Panc1 (cell line): ENCODE results near the gene EPN2.

Source experiments
- SIN3A ChIP-seq: IDR thresholded peaks from 2 replicates; pipeline ENCODE4 v1.6.1; 2012; ENCODE audit warnings: low read depth, mild to moderate bottlenecking, low read length, moderate library complexity, borderline replicate concordance; ENCODE audit not compliant: insufficient read depth
- TF ChIP-seq, protein P1 (sequence below): fragments of 450-650 bp; IDR thresholded peaks from 2 replicates; pipeline ENCODE4 v1.5.1; 2017; ENCODE audit warnings: mild to moderate bottlenecking
- TF ChIP-seq, protein P2 (sequence below), 2 experiments: IDR thresholded peaks; 2 replicates each; pipeline ENCODE4 v1.6.1; 2011 to 2012; ENCODE audit warnings: low read depth in 2 of 2, control low read depth in 1 of 2, low read length in 1 of 2, mild to moderate bottlenecking in 1 of 2, moderate library complexity in 1 of 2; ENCODE audit not compliant: insufficient read depth in 1 of 2

DNA sequence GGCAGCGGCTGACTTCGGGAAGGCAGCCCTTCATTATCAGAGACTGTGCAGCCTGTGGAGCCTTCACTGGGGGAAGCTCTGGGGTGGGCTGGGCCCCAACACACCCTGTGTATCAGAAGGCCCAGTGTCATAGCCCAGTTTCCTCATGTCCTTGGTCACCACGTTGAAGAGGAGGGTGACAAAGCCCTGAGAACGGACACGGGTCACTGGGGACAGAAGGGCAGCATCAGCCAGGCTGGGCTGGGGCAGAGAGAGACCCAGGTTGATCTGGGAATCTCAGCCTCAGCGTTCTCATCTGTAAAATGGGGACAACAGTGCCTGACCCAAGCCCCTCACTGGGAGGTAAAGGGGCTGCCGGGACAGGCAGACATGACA lies 106.1 kb downstream of the EPN2 start:
- TF ChIP-seq, protein P1, sequence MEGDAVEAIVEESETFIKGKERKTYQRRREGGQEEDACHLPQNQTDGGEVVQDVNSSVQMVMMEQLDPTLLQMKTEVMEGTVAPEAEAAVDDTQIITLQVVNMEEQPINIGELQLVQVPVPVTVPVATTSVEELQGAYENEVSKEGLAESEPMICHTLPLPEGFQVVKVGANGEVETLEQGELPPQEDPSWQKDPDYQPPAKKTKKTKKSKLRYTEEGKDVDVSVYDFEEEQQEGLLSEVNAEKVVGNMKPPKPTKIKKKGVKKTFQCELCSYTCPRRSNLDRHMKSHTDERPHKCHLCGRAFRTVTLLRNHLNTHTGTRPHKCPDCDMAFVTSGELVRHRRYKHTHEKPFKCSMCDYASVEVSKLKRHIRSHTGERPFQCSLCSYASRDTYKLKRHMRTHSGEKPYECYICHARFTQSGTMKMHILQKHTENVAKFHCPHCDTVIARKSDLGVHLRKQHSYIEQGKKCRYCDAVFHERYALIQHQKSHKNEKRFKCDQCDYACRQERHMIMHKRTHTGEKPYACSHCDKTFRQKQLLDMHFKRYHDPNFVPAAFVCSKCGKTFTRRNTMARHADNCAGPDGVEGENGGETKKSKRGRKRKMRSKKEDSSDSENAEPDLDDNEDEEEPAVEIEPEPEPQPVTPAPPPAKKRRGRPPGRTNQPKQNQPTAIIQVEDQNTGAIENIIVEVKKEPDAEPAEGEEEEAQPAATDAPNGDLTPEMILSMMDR: no peak
- TF ChIP-seq, protein P2, sequence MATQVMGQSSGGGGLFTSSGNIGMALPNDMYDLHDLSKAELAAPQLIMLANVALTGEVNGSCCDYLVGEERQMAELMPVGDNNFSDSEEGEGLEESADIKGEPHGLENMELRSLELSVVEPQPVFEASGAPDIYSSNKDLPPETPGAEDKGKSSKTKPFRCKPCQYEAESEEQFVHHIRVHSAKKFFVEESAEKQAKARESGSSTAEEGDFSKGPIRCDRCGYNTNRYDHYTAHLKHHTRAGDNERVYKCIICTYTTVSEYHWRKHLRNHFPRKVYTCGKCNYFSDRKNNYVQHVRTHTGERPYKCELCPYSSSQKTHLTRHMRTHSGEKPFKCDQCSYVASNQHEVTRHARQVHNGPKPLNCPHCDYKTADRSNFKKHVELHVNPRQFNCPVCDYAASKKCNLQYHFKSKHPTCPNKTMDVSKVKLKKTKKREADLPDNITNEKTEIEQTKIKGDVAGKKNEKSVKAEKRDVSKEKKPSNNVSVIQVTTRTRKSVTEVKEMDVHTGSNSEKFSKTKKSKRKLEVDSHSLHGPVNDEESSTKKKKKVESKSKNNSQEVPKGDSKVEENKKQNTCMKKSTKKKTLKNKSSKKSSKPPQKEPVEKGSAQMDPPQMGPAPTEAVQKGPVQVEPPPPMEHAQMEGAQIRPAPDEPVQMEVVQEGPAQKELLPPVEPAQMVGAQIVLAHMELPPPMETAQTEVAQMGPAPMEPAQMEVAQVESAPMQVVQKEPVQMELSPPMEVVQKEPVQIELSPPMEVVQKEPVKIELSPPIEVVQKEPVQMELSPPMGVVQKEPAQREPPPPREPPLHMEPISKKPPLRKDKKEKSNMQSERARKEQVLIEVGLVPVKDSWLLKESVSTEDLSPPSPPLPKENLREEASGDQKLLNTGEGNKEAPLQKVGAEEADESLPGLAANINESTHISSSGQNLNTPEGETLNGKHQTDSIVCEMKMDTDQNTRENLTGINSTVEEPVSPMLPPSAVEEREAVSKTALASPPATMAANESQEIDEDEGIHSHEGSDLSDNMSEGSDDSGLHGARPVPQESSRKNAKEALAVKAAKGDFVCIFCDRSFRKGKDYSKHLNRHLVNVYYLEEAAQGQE (IDR thresholded peaks at IDR 0.05; ENCODE audit: insufficient read depth in 1 of 2, low read depth in 2 of 2, low read length in 1 of 2): no peak
- no peak for TF ChIP-seq SIN3A
